Measurements from ENCODE around the gene MAP3K6. TPM values are rescaled to one million over a fixed set of nuclear protein-coding genes. Genes with fewer than 3 reads are reported as not detected.
A peak's percentile ranks its signal among the peaks of the same experiment; 100 is the strongest.

Gene MAP3K6
- total RNA-seq, 2 donors from 2014 or later: 3.3 to 4.9 TPM

DNA sequence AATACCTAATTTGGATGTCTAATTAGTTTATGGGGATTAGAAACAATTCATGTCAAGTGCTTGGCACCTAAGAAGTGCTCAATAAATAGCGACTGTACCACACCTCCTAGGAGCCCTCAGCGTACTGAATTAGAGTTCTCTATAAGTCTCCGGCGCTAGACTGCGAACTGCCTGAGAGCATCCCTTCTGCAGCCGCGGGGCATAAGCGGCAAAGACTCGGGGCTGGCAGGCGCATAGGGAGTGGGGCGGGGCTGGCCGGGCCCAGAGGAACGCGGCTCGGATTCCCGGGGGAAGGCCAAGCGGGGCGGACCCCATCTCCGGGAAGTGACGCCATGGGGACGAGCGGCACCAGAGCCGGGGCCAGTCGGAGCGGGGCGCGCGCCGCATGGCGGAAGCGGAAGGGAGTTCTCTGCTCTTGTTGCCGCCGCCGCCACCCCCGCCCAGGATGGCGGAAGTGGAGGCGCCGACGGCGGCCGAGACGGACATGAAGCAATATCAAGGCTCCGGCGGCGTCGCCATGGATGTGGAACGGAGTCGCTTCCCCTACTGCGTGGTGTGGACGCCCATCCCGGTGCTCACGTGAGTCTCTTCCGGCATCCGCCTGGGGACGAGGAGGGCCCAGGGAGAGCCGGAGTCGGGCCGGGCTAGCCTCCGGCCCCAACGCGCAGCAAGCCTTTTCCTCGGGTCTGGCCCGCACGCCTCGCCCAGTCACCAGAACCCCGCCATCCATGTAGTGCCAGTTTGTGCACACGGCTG, 44.8 kb downstream of the MAP3K6 start, which contains the start of gene TMEM222:
Gene TMEM222, plus strand, starts transcription at position 351 of the 756 bp plus-strand sequence. Its CDS starts 35 bp downstream, at position 386.
- Mint-ChIP-seq H3K27me3 (peaks cover 7% of the 10 kb centered on the region), H3K36me3 (ENCODE audit: low read depth) (no peaks in the 10 kb centered on the region), H3K4me3 (peak within 1 kb of the TSS; percentile 94), H3K4me1 (peaks cover 29% of the 10 kb centered on the region), H3K27ac (peak within 1 kb of the TSS; percentile 92)
- H3K9me3 ChIP-seq (ENCODE audit: control insufficient read depth, low read length, poor library complexity, severe bottlenecking): no peaks in the 10 kb centered on the region
- ATAC-seq (peak; percentile 97), DNase-seq (peak; percentile 96 to 97 (median 96))

DNA sequence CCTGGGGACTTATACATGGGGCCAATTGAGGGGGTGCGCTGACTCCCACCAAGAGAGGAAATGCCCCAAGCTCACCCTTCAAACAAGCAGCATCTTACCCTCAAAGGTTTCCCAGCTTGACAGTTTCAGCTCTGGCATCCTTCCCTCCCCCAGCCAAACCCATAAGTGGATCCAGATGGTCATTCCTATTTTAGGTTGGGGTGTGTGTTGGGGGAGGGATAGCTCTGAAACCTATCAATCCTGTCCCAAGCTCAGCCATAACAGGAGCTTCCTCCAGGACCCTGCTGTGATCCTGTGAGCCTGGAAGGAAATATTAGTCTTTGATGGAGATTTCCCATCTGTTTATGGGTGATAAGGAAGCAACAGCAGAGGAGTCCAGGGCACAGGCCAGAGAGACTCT, 48.2 kb downstream of the MAP3K6 start:
- Mint-ChIP-seq H3K4me1 (peaks cover 12% of the 10 kb centered on the region), H3K27me3 (peaks cover 7% of the 10 kb centered on the region), H3K36me3 (ENCODE audit: low read depth) (no peaks in the 10 kb centered on the region), H3K27ac (no peak overlapping the region), H3K4me3 (no peak overlapping the region)
- no peak for DNase-seq
- no peaks in the 10 kb centered on the region for H3K9me3 ChIP-seq (ENCODE audit: control insufficient read depth, low read length, poor library complexity, severe bottlenecking)
- no peak for ATAC-seq

DNA sequence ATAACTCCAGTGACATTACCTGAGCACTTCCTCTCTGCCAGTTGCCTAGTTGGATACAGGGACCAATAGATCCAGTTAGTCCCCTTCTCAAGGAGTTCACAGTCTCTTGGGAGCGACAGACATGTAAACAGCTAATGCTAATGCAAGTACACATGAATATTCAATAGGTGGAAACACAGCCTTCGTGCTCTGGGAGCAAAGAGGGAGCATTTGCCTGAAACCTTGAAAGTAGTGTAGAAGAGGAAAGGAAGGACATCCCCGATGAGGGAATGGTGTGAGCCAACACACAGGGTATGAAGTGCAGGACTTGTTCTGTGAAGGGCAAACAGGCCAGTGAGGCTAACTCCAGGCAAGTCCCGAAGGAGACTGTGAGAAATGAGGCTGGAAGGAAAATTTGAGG, 48.6 kb downstream of the MAP3K6 start:
- Mint-ChIP-seq H3K36me3 (ENCODE audit: low read depth) (no peaks in the 10 kb centered on the region), H3K4me3 (no peak overlapping the region), H3K27ac (no peak overlapping the region), H3K4me1 (peaks cover 9% of the 10 kb centered on the region), H3K27me3 (peaks cover 7% of the 10 kb centered on the region)
- no peaks in the 10 kb centered on the region for H3K9me3 ChIP-seq (ENCODE audit: control insufficient read depth, low read length, poor library complexity, severe bottlenecking)
- DNase-seq: no peak
- ATAC-seq: no peak

DNA sequence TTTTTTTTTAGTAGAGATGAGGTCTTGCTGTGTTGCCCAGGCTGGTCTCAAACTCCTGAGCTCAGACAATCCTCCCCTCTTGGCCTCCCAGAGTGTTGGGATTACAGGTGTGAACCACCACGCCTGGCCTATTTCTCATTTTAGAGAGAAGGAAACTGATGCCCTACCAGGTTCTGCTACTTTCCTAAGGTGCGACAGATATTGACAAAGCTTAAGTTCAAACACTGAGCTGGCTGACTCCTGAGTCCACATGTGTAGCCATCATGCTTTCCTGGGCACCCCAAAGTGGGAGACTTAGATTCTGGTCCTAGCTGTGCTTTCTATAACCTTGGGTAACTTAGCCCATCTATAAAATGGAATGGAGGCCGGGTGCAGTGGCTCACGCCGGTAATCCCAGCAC, 49.9 kb downstream of the MAP3K6 start:
- DNase-seq: no peak
- Mint-ChIP-seq H3K36me3 (ENCODE audit: low read depth) (no peaks in the 10 kb centered on the region), H3K4me3 (no peak overlapping the region), H3K27me3 (peaks cover 7% of the 10 kb centered on the region), H3K4me1 (peaks cover 5% of the 10 kb centered on the region), H3K27ac (no peak overlapping the region)
- ATAC-seq: no peak
- no peaks in the 10 kb centered on the region for H3K9me3 ChIP-seq (ENCODE audit: control insufficient read depth, low read length, poor library complexity, severe bottlenecking)

DNA sequence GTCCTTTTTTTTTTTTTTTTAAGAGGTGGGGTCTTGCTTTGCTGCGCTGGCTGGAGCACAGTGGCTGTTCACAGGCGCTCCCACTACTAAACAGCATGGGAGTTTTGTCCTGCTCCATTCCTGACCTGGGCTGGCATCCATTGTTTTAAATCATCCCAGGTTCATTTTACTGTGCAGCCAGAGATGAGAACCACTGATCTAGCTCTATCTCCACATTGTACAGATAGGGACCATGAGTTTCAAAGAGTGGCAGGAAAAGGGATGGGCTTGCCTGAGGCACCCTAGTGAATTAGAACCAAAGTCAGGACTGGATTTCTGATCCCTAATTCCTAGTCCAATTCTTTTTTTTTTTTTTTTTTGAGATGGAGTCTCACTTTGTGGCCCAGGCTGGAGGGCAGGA, 52.0 kb downstream of the MAP3K6 start:
- DNase-seq (no peak), ATAC-seq (no peak)
- H3K27ac Mint-ChIP-seq: no peak overlapping the region
- no peaks in the 10 kb centered on the region for H3K4me1 Mint-ChIP-seq
- H3K4me3 Mint-ChIP-seq: no peak overlapping the region
- no peaks in the 10 kb centered on the region for H3K36me3 Mint-ChIP-seq (ENCODE audit: low read depth)
- H3K9me3 ChIP-seq (ENCODE audit: control insufficient read depth, low read length, poor library complexity, severe bottlenecking): no peaks in the 10 kb centered on the region
- peaks cover 7% of the 10 kb centered on the region for H3K27me3 Mint-ChIP-seq

DNA sequence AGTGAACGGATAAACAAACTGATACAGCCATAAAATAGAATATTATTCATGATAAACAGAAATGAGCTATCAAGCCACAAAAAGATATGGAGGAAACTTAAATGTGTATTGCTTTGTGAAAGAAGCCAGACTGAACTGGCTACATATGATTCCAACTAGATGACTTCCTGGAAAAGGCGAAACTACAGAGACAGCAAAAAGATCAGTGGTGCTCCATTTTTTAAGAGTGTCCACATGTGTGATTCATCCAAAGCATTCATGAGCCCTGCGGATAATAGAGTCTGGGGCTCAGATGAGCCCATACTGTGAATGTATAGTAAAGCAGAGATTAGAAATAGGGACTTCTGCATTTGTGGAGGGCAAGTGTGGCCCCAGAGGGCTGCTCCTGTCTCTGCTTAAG, 52.6 kb downstream of the MAP3K6 start:
- no peaks in the 10 kb centered on the region for H3K36me3 Mint-ChIP-seq (ENCODE audit: low read depth)

DNA sequence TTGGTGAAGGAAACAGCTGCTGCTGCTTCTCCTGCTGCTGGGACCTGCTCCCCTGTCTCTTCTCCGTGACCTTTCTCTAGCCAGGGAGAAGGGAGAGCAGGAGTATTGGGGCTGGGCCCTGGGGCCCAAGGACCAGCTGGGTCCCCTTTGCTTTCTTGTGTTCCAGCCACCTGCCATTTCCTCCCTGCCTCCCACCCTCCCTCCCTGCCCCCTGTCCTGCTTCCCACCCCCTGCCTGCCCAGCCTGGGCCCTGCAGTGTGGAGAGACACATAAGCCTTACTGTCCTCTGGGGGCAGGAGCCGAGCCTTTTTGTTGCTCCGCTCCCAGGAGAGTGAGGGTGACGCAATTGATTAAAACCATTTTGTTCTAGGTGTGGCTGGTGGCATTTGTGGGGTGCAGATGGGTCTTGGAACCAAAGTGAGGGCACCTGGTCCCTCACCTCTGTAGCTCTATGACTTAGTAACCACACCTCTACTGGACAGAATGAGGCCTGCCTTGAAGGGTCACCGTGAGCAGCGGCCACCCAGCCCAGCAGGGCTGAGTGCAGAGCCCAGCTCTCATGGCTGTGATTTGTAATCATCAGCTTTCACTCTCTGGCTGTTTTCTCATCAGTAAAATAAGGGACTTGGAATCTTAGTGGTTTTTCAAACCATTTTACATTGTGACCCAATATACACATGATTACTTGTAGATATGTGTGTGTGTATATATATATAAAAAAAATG, 58.7 kb downstream of the MAP3K6 start:
- no peaks in the 10 kb centered on the region for H3K4me1 Mint-ChIP-seq
- no peaks in the 10 kb centered on the region for H3K9me3 ChIP-seq (ENCODE audit: control insufficient read depth, low read length, poor library complexity, severe bottlenecking)
- no peak for DNase-seq
- no peaks in the 10 kb centered on the region for H3K27me3 Mint-ChIP-seq
- H3K27ac Mint-ChIP-seq: no peak overlapping the region
- ATAC-seq: no peak
- H3K36me3 Mint-ChIP-seq (ENCODE audit: low read depth): no peaks in the 10 kb centered on the region
- no peak overlapping the region for H3K4me3 Mint-ChIP-seq

More for the DNA sequence above, 52.6 kb downstream of the MAP3K6 start:
- Mint-ChIP-seq H3K4me3 (no peak overlapping the region), H3K27ac (no peak overlapping the region), H3K4me1 (no peaks in the 10 kb centered on the region), H3K27me3 (peaks cover 7% of the 10 kb centered on the region)
- ATAC-seq: no peak
- no peaks in the 10 kb centered on the region for H3K9me3 ChIP-seq (ENCODE audit: control insufficient read depth, low read length, poor library complexity, severe bottlenecking)
- DNase-seq: no peak

DNA sequence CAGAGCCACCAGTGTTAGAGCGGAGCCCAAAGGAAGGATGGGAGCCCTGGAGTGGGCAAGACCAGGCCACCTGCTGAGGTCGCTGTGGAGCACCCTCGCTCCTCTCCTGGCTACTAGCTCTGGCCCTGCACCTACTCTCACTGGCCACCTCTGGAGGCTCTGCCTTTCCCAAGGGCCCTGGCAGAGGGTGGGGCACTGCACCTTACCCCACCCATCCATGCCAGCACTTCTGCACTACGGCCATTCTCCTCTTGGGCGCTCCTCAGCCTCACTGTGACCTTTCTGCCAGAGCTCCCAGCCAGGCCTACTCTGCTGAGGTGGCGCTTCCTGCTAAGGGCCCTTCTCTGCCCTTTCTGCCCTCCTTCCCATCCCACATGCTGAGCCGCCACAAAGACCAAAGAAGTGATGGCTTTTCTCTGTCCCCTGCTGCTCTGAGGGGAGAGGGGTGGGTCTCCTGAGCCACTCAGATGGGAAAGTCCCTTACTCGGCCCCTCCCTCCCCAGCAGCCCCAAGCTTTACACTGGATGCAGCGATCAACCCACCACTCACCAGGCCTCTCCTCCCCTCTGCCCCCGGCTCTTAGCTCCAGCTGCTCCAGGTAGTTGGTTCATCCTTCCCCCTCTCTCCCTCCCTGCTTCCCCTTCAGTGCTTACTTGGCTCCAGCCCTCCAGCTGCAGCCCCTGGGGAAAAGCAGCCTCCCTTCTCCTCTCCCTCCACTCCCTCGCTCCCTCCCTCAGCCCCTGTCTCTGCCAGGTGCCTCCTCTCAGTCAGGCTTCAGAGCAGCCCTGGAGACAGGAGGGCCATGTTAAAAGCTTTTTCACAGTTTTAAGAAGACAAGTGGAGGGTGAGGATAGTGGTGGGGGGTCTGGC, 59.6 kb downstream of the MAP3K6 start:
- no peak overlapping the region for H3K4me3 Mint-ChIP-seq
- H3K27me3 Mint-ChIP-seq: no peaks in the 10 kb centered on the region
- H3K4me1 Mint-ChIP-seq: no peaks in the 10 kb centered on the region
- no peak overlapping the region for H3K27ac Mint-ChIP-seq
- DNase-seq (no peak), ATAC-seq (no peak)
- H3K36me3 Mint-ChIP-seq (ENCODE audit: low read depth): no peaks in the 10 kb centered on the region
- no peaks in the 10 kb centered on the region for H3K9me3 ChIP-seq (ENCODE audit: control insufficient read depth, low read length, poor library complexity, severe bottlenecking)

DNA sequence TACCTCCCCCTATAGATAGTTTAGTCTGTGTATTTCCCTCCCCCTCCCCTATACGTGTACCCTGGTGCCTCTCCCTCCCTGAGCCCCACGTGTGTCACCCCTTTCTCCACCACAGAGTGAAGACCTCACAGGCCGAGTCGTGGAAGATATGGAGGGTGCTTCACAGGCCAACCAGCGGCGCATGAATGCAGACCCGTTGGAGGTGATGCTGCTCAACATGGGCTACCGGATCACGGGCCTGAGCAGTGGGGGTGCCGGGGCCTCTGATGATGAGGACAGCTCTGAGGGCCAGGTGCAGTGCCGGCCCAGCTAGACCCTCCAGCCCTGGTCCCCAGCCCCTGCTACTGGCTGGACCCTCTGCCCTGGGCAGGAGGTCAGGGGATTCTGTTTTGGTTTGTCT, 60.7 kb downstream of the MAP3K6 start:
- Mint-ChIP-seq H3K27me3 (no peaks in the 10 kb centered on the region), H3K4me1 (no peaks in the 10 kb centered on the region), H3K36me3 (ENCODE audit: low read depth) (no peaks in the 10 kb centered on the region), H3K27ac (no peak overlapping the region), H3K4me3 (no peak overlapping the region)
- ATAC-seq: no peak
- no peaks in the 10 kb centered on the region for H3K9me3 ChIP-seq (ENCODE audit: control insufficient read depth, low read length, poor library complexity, severe bottlenecking)
- DNase-seq: no peak

Other genes starting within 250 kb of the MAP3K6 start
- gene SLC9A1, start 211.8 kb downstream of the MAP3K6 start, total RNA-seq: 10 to 100 TPM; 21.4 to 30.4 TPM
- 10 to 100 TPM; 30.7 to 32.9 TPM for gene WDTC1, start 132.3 kb downstream of the MAP3K6 start, total RNA-seq
- gene TMEM222, start 44.8 kb downstream of the MAP3K6 start, total RNA-seq: 10 to 100 TPM; 24.8 to 27.0 TPM
- gene SYTL1, start 24.9 kb downstream of the MAP3K6 start, total RNA-seq: 100 to 1,000 TPM; 206 to 261 TPM
- gene FCN3, start 7.9 kb upstream of the MAP3K6 start, total RNA-seq: not detected
- not detected for gene CD164L2, start 16.4 kb upstream of the MAP3K6 start, total RNA-seq
- under 1 TPM in 1 of 2 donors, not detected in 1; 0.30 TPM for gene GPR3, start 25.7 kb upstream of the MAP3K6 start, total RNA-seq
- gene WASF2, start 123.2 kb upstream of the MAP3K6 start, total RNA-seq: 100 to 1,000 TPM; 124 to 144 TPM
- 10 to 100 TPM; 15.9 to 18.7 TPM for gene AHDC1, start 237.2 kb upstream of the MAP3K6 start, total RNA-seq